ENCODE data around the gene ARL15.

GRCh38 chr5:54332720-54333119 is 22.3 kb upstream of the ARL15 start:
- TF ChIP-seq, protein P1, sequence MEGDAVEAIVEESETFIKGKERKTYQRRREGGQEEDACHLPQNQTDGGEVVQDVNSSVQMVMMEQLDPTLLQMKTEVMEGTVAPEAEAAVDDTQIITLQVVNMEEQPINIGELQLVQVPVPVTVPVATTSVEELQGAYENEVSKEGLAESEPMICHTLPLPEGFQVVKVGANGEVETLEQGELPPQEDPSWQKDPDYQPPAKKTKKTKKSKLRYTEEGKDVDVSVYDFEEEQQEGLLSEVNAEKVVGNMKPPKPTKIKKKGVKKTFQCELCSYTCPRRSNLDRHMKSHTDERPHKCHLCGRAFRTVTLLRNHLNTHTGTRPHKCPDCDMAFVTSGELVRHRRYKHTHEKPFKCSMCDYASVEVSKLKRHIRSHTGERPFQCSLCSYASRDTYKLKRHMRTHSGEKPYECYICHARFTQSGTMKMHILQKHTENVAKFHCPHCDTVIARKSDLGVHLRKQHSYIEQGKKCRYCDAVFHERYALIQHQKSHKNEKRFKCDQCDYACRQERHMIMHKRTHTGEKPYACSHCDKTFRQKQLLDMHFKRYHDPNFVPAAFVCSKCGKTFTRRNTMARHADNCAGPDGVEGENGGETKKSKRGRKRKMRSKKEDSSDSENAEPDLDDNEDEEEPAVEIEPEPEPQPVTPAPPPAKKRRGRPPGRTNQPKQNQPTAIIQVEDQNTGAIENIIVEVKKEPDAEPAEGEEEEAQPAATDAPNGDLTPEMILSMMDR (conservative IDR thresholded peaks at IDR 0.05; ENCODE audit: low read depth, low read length), result no peak
- TF ChIP-seq EZH2 (IDR thresholded peaks at IDR 0.05; ENCODE audit: low read length, unreplicated experiment), result no peak
- TF ChIP-seq EZH2phosphoT487 (IDR thresholded peaks at IDR 0.05; ENCODE audit: borderline replicate concordance, low read length), result no peak

All from PC-3 (cell line).